ENCODE data around the gene CYP1A2.

The CYP1A2 gene

GRCh38 chr15:74742422-74742821 lies 6.2 kb upstream of the CYP1A2 start:
- DNase-seq (ENCODE audit: low spot score), result no peak

DNA sequence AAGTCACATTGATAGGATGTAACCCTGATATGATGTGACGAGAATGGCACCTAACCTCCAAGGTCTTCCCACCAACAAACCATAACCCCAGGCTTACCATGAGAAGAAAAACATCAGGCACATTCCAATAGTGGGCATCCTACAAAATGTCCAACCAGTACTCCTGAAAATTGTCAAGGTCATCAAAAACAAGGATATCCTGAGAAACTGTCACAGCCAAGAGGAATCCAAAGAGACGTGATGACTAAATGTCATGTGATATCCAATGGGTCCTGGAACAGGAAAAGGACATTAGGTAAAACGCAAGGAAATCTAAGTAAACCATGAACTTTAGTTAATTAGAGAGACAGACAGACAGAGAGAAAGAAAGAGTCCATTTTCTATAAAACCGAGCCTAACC lies 2.3 kb upstream of the CYP1A2 start:
- DNase-seq (ENCODE audit: low spot score), result no peak

GRCh38 chr15:74749832-74750231 lies 1.2 kb downstream of the CYP1A2 start:
- DNase-seq (ENCODE audit: low spot score), result no peak

- DNase-seq (ENCODE audit: low spot score), result no peak
Observed at GRCh38 chr15:74750751-74751150, 2.1 kb downstream of the CYP1A2 start.

- no peak for DNase-seq (ENCODE audit: low spot score)
Observed at GRCh38 chr15:74752011-74752410, 3.4 kb downstream of the CYP1A2 start.

- DNase-seq (ENCODE audit: low spot score), result no peak
Observed at GRCh38 chr15:74752531-74752930, 3.9 kb downstream of the CYP1A2 start.

- DNase-seq (ENCODE audit: low spot score), result no peak
Observed at GRCh38 chr15:74754593-74755215, 6.1 kb downstream of the CYP1A2 start.

DNA sequence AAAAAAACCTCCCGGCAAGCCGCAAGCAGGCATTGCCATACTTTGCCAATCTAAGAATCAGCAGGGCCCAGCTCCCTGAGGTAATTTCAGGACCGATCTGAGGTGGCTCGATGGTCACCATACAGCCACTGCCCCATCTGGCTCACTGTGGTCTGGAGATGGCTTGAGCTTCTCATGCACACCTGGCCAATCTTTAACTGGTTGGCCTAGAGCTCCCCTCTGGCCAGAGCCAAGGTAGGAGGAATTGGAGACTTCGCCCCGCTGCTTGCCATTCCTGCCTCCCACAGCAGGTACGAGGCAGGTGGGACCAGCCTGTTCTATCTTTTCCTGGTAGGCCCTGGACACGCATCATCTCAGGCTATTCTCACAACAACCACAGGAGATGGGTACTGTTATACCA lies 10.1 kb downstream of the CYP1A2 start:
- no peak for DNase-seq (ENCODE audit: low spot score)

DNA sequence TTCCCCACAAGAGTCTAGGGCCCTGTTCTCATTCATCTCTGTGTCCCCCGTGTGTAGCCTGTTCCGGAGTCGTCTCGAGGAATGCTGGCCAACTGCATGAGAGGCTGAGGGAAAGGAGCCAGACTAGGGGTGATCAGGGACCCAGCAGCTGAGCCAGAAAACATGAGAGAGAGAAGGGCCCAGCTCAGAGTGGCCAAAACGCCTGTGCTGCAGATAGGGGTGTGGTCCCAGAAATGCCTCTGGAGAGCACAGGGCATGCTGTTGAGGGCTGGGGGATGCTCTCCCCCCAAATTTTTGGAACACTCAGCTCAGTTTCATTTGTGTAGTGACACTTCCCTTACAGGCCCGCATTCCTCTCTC lies 14.1 kb downstream of the CYP1A2 start:
- DNase-seq (ENCODE audit: low spot score), result no peak

DNA sequence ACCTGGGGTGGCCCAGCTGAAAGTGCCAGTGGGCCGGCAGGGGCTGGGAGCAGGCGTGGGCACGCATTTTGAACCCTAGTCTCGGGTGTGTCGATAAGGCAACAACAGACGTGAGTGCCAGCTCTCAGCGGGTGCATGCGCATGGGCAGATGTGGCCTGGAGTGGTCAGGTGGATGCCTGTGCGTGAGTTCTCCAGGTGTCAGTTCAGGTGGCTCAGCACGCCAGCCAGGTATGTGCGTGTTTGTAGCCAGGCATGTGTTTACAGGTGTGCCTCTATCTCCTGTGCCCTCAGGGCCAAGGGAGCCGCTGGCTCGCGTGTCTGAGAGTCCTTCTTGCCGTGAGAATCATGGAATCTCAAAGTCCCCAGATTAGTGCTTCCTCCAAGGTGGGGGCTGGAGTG lies 14.8 kb downstream of the CYP1A2 start:
- DNase-seq (ENCODE audit: low spot score), result no peak

DNA sequence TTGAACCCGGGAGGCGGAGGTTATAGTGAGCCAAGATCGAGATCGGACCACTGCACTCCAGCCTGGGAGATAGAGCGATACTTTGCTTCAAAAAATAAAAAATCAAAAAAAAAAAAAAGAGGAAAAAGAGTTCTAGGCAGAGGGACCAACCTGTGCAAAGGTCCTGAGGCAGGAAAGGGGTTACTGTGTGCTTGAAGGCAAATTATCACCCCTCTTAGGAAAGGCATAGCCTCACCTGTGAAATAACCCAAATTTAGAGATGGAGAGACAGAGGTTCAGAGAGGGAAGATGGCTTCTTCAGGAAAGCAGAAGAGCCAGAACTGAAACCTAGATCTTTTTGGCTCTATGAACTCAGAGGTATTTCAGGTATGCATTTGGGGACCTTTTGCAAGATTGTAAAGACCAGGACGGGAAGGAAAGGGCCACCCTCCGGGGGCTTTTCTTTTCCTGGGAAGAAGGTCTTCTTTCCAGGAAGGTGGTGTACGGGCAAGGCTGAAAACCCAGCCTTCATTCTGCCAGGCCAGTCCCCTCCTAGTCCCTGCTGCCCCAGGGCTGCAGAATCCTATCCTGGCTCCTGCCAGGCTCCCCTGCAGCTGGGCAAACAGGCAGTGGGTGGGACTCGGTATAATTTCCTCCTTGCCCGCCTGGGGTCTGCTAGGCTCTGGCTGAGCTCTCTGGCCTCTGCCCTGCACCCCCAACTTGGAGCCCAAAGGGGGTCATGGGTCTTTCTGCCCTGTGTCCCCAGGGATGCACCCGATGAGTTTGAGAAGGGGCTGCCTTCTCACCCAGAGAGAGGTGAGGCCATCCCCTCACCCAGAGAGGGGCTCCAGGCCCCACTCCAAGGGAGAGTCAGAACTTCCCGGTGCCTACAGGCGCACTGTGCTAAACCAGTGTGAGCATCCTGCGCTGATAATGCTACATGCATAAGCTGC lies 18.8 kb downstream of the CYP1A2 start:
- DNase-seq (ENCODE audit: low spot score), result no peak

DNA sequence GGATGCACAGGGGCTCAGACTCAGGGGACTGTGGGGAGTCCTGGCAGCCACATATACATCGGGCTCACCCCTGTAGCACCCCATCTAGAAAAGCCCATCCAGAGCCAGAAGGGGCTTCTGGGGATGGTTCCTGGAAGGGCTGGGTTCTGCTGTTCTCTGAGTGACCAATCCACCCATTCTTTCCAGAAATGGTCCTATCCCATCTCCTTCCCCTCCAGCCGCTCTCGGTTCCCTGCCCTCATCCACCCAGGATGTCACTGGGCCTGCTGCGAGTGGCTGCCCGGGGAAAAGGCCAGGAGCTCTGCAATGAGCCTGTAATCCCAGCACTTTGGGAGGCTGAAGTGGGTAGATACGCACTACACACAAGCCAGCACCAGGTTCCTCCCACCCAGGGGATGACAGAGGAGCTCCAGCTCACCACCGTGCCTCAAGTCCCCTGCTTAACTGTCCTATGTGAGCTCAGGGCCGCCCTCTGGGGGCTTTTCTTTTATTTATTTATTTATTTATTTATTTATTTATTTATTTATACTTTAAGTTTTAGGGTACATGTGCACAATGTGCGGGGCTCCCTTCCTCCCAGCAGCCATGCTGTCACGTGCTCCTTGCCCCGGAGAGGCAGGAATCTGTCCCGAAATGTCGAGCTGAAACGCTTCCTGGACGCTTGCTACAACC lies 19.6 kb downstream of the CYP1A2 start:
- DNase-seq (ENCODE audit: low spot score), result no peak

DNA sequence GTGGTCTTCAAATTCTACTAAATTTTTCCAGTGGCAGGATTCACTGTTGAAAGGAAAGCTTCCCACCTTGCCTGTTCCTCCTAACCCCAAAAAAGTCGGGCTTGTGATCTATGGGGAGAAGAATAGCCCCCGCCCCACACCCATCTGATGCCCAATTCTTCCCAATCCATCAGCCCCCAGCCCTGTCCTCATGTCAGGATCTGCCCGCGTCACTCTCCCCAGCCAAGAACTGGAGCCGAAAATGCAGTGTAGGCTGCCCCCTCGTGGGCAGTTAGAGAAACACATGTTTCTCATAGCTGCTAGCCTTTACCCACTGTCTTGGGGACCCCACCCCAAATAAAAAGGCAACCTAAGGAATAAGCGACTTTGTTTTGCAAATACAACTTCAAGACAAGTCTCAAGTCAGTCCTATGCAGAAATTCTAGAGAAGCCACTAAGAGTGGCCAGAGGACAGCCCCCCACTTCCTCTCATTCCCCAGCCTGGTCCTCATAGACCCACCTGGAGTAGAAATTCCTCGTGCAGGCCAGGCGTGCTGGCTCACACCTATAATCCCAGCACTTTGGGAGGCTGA lies 20.2 kb downstream of the CYP1A2 start:
- DNase-seq (ENCODE audit: low spot score), result peak; percentile 44

- DNase-seq (ENCODE audit: low spot score), result no peak
Observed at GRCh38 chr15:74769463-74770025, 20.9 kb downstream of the CYP1A2 start.

GRCh38 chr15:74770211-74770903 lies 21.7 kb downstream of the CYP1A2 start:
- DNase-seq (ENCODE audit: low spot score), result no peak

DNA sequence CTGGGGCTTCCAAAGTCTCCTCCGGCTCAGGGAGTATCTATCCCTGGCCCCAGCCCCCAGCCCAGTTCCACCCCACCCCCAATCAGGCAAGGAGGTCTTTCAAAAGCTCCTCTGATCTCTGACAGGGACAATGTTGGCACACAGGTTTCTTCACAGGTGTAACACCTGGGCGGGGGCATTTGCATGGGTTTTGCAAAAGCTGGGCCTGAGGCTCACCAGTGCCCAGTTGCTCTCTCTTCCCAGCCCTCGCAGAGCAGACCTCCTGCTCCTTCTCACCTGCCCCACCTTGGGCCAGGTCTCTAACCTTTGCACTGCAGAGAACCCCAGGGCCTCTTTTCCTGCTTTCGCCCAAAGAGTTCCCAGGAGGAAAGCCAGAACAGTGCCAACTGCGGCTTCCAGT lies 24.7 kb downstream of the CYP1A2 start:
- DNase-seq (ENCODE audit: low spot score), result no peak

DNA sequence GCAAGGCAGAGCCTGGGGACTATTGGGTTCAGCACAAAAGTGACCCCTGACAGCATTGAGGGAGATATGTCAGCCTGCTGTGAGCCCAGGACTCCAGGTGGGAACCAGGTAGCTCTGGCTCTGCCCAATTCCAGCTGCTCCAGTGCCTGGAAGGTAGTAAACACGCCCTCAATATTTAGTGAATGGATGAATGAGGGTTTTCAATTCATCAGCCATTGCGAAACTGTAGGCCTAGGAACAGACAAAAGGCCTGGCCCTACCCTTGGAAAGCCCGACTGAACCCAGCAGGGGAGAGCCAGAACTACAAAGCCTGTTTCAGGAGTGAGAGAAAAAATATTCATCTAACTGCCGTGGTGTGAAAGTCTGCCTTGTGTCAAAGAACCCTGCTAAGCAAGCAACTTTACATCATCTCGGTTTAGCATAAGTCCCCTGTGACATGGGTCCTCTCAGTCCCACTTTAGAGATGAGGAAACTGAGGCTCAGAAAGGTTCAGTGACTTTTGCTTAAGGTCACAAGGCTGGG lies 25.1 kb downstream of the CYP1A2 start:
- no peak for DNase-seq (ENCODE audit: low spot score)

DNA sequence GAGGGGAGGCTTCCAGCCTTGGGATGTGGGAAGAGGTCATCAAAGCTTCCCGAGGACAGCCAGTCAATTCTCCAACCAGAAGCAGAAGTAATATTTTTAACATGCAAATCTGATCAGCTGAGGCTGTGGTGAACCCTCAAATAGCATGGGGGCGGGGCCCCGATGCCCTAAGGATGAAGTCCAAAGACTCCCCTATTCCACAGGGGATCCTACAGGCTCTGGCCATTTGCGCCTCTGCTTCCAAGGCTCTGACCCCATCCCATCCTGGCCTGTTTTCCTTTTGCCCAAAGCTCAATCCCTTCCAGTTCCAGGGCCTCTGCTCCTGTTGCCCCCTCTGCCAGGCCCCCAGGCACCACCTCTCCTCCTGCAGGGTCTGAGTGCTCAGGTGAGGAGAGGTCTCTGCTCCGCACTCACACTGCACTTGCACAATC lies 26.5 kb downstream of the CYP1A2 start:
- no peak for DNase-seq (ENCODE audit: low spot score)

- DNase-seq (ENCODE audit: low spot score), result no peak
Observed at GRCh38 chr15:74775894-74776293, 27.2 kb downstream of the CYP1A2 start.

GRCh38 chr15:74776821-74777768 lies 28.4 kb downstream of the CYP1A2 start:
- DNase-seq (ENCODE audit: low spot score), result no peak
